BJ (cell line): Measurements from ENCODE around the gene ZNF346. TPM values are rescaled to one million over a fixed set of nuclear protein-coding genes. Genes with fewer than 3 reads are reported as not detected.

Experiments
- CTCF ChIA-PET: fragments of 350-600 bp; formaldehyde crosslinking; extraction: SDS; loops from one replicate; lab custom pipeline; 2021; ENCODE audit warnings: antibody characterized with exemption, inconsistent platforms; lab: Yijun Ruan, JAX
- POLR2A ChIA-PET: fragments of 300-600 bp; sonication (Branson Sonifier 250); formaldehyde crosslinking; extraction: SDS; loops from one replicate; lab custom pipeline; 2021; ENCODE audit warnings: antibody characterized with exemption; lab: Charles Lee
- DNase-seq: peaks from one replicate; pipeline ENCODE4 v3.0.0-alpha.2; 2011; ENCODE audit warnings: low read depth
- H3K27me3 ChIP-seq: 2 replicates; pipeline ENCODE4 v1.6.0; 2011; ENCODE audit warnings: low read length; ENCODE audit not compliant: control insufficient read depth, insufficient read depth
- H3K36me3 ChIP-seq: 2 replicates; pipeline ENCODE4 v1.5.1; 2011; ENCODE audit warnings: low read length; ENCODE audit not compliant: control insufficient read depth, insufficient read depth
- H3K4me3 ChIP-seq: 2 replicates; pipeline ENCODE4 v1.5.1; 2011; ENCODE audit warnings: low read depth, mild to moderate bottlenecking, control low read depth, low read length
- CTCF ChIP-seq: IDR thresholded peaks from 2 replicates; pipeline ENCODE4 v1.5.1; 2011; ENCODE audit warnings: low read depth, mild to moderate bottlenecking, control low read depth, inconsistent platforms, low read length, moderate library complexity; ENCODE audit not compliant: insufficient read depth
- polyA plus RNA-seq: library from polyadenylated mRNA; depleted of rRNA; stranded (reverse); fragments of >200 nt; gene quantifications from 2 replicates; pipeline ENCODE4 v1.2.3, GENCODE V29; 2011

Gene ZNF346
- polyA plus RNA-seq, 1 experiment = 16.8 TPM

GRCh38 chr5:177087398-177088005 is 65.0 kb downstream of the ZNF346 start:
- Histone ChIP-seq H3K27me3 (peaks cover 14% of the 10 kb centered on the region; the same call in 1 of the 2 replicates), H3K4me3 (no peak overlapping the region), H3K36me3 (no peaks in the 10 kb centered on the region)
- ChIA-PET POLR2A (no interaction called here), CTCF (interaction anchor here (0.6 to 6.7 kb wide), 8 partner anchors 11 to 222 kb away, joined by 3 to 62 read pairs (median 3); no protein-coding TSS in a partner anchor)
- no peak for DNase-seq
- TF ChIP-seq CTCF = no peak

- ChIA-PET POLR2A (no interaction called here), CTCF (interaction anchor here (1.3 to 6.8 kb wide), 2 partner anchors 9 to 23 kb away, joined by 6 to 33 read pairs; no protein-coding TSS in a partner anchor)
- H3K27me3 ChIP-seq = peaks cover 7% of the 10 kb centered on the region; the same call in 1 of the 2 replicates
- H3K36me3 ChIP-seq = no peaks in the 10 kb centered on the region
- H3K4me3 ChIP-seq = no peak overlapping the region
- no peak for TF ChIP-seq CTCF
- DNase-seq = no peak
Measured at GRCh38 chr5:177089127-177089526, 66.6 kb downstream of the ZNF346 start.

- TF ChIP-seq CTCF = no peak
- CTCF ChIA-PET = interaction anchor here (1.3 to 6.8 kb wide), 2 partner anchors 8 to 22 kb away, joined by 6 to 33 read pairs; no protein-coding TSS in a partner anchor
Measured at GRCh38 chr5:177089825-177090641, 67.5 kb downstream of the ZNF346 start.

GRCh38 chr5:177090813-177091212 is 68.3 kb downstream of the ZNF346 start:
- TF ChIP-seq CTCF = no peak
- H3K4me3 ChIP-seq = no peak overlapping the region
- CTCF ChIA-PET = interaction anchor here (6.8 kb wide), 1 partner anchor 21 kb away, joined by 33 read pairs; no protein-coding TSS in a partner anchor
- POLR2A ChIA-PET = no interaction called here
- no peaks in the 10 kb centered on the region for H3K36me3 ChIP-seq
- H3K27me3 ChIP-seq = peaks cover 4% of the 10 kb centered on the region; the same call in 1 of the 2 replicates
- no peak for DNase-seq

More at GRCh38 chr5:177089825-177090641, 67.5 kb downstream of the ZNF346 start:
- Histone ChIP-seq H3K36me3 (no peaks in the 10 kb centered on the region), H3K27me3 (peaks cover 6% of the 10 kb centered on the region; the same call in 1 of the 2 replicates), H3K4me3 (no peak overlapping the region)
- no peak for DNase-seq
- POLR2A ChIA-PET = no interaction called here

GRCh38 chr5:177091232-177091631 is 68.7 kb downstream of the ZNF346 start:
- no peak for DNase-seq
- Histone ChIP-seq H3K4me3 (no peak overlapping the region), H3K27me3 (peaks cover 4% of the 10 kb centered on the region; the same call in 1 of the 2 replicates), H3K36me3 (no peaks in the 10 kb centered on the region)
- TF ChIP-seq CTCF = no peak
- CTCF ChIA-PET = interaction anchor here (2.0 to 6.8 kb wide), 2 partner anchors 19 to 21 kb away, joined by 8 to 33 read pairs; no protein-coding TSS in a partner anchor
- POLR2A ChIA-PET = no interaction called here
